GM12892 (cell line): ENCODE results near the gene UNC80.

Experiments
- POLR2A ChIP-seq: IDR thresholded peaks from 2 replicates; pipeline ENCODE4 v1.6.1; 2011; ENCODE audit warnings: low read depth, low read length, control low read depth
- POLR2AphosphoS5 ChIP-seq: IDR thresholded peaks from 2 replicates; pipeline ENCODE4 v1.6.1; 2011; ENCODE audit warnings: low read depth, low read length, control low read depth

DNA sequence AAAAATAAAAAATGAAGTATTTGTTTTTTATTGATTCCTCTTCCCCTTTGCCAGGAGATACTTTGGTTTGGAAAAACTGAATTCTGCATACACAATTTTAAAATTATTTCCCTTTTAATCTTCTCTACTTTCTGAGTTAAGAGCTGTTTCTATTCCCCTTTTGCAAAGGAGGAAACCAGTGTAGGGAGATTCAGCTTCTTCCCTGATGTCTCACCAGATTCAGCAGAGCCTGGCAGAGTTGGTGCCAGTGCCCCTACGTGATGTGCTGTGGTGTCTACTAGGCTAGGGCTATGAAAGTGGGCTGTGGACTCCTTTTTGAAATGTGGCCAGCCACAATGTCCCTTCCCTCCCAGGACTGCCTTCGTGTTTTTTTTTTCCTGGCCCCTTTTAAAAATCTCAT lies 233.2 kb downstream of the UNC80 start:
- TF ChIP-seq POLR2AphosphoS5 = no peak
- no peak for TF ChIP-seq POLR2A
